ENCODE data around the gene SLC27A3. TPM values are rescaled to one million over a fixed set of nuclear protein-coding genes. Genes with fewer than 3 reads are reported as not detected.
A peak's percentile ranks its signal among the peaks of the same experiment; 100 is the strongest.
"Not testable (repeated sequence)": the region's sequence is repeated elsewhere in the genome, so short reads cannot be mapped to it uniquely, and the experiment has no call there.

Gene SLC27A3
- total RNA-seq, 4 donors from 2014 or later, result 18.8 to 30.7 (median 21.6) TPM

DNA sequence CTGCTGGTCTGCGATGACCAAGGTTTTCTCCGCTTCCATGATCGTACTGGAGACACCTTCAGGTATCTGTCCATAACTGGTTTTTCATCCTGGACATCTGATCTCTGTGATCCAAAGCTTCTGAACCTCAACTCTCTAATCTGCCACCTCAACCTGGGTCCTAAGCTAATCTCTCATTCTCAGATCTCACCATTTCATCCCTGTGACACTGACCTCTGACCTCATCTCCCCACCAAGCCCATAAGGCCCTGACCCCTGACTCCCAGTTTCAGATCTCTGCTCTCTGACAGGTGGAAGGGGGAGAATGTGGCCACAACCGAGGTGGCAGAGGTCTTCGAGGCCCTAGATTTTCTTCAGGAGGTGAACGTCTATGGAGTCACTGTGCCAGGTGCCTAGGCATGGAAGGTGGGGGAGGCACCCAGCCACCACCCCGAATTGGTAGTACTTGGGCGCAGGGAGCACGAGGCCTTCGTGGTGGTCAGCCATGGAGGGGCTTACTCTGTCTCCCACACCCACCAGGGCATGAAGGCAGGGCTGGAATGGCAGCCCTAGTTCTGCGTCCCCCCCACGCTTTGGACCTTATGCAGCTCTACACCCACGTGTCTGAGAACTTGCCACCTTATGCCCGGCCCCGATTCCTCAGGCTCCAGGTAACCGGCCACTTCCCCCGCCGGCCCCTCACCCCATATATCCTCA, 3.8 kb downstream of the SLC27A3 start:
- Histone ChIP-seq H3K27me3 (no peaks in the 10 kb centered on the region), H3K4me1 (peaks cover 0 to 78% (median 40%) of the 10 kb centered on the region in 3 donors), H3K4me3 (no peak overlapping the region), H3K36me3 (peaks cover 0 to 9% of the 10 kb centered on the region in 2 donors), H3K9me3 (no peaks in the 10 kb centered on the region), H3K27ac (peak overlapping the region in 2 of 4 donors; percentile 88 to 92)
- TF ChIP-seq POLR2AphosphoS5 (IDR thresholded peaks at IDR 0.05) (no peak), EP300 (IDR thresholded peaks at IDR 0.05) (no peak), POLR2A (IDR thresholded peaks at IDR 0.05) (no peak)
- TF ChIP-seq, protein P1, sequence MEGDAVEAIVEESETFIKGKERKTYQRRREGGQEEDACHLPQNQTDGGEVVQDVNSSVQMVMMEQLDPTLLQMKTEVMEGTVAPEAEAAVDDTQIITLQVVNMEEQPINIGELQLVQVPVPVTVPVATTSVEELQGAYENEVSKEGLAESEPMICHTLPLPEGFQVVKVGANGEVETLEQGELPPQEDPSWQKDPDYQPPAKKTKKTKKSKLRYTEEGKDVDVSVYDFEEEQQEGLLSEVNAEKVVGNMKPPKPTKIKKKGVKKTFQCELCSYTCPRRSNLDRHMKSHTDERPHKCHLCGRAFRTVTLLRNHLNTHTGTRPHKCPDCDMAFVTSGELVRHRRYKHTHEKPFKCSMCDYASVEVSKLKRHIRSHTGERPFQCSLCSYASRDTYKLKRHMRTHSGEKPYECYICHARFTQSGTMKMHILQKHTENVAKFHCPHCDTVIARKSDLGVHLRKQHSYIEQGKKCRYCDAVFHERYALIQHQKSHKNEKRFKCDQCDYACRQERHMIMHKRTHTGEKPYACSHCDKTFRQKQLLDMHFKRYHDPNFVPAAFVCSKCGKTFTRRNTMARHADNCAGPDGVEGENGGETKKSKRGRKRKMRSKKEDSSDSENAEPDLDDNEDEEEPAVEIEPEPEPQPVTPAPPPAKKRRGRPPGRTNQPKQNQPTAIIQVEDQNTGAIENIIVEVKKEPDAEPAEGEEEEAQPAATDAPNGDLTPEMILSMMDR (IDR thresholded peaks at IDR 0.05), result no peak
- 89 to 90% methylated on average over 6 to 10 of the region's 18 CpGs for WGBS, 2 donors (ENCODE audit: low coverage in 1 of 2)
- ATAC-seq, result no peak

DNA sequence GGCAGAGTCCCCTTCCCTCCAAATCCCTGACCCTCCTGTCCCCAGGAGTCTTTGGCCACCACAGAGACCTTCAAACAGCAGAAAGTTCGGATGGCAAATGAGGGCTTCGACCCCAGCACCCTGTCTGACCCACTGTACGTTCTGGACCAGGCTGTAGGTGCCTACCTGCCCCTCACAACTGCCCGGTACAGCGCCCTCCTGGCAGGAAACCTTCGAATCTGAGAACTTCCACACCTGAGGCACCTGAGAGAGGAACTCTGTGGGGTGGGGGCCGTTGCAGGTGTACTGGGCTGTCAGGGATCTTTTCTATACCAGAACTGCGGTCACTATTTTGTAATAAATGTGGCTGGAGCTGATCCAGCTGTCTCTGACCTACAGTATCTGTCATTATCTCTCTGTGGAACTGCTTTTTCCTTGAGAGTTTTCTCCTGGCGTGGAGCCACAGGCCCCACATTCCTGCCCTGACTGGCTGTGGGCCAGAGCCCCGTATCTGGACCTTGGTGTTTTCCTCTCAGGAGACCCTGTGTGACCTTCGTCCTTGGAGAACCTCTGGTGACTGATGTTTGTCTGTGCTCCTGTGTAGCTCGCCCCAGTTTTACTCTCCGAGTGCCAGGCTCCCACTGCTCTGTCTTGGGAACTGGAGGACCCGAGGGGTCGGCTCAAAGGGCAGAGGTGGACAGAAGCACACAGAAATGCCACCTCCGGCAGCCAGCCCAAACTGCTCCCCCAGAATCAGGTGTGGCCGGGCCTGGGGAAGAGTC, 4.8 kb downstream of the SLC27A3 start:
- H3K9me3 ChIP-seq, result no peaks in the 10 kb centered on the region
- 50 to 80% methylated on average over 2 to 3 of the region's 17 CpGs for WGBS, 2 donors (ENCODE audit: low coverage in 1 of 2)
- no peak overlapping the region for H3K4me3 ChIP-seq
- peak overlapping the region in 2 of 4 donors; percentile 7 to 11 for H3K27ac ChIP-seq
- peaks cover 0 to 9% of the 10 kb centered on the region in 2 donors for H3K36me3 ChIP-seq
- ATAC-seq, result no peak
- no peak for TF ChIP-seq POLR2AphosphoS5 (IDR thresholded peaks at IDR 0.05)
- no peak for TF ChIP-seq EP300 (IDR thresholded peaks at IDR 0.05)
- no peak for TF ChIP-seq POLR2A (IDR thresholded peaks at IDR 0.05)
- TF ChIP-seq, protein P1 (IDR thresholded peaks at IDR 0.05), result no peak
- H3K4me1 ChIP-seq, result peaks cover 0 to 72% (median 31%) of the 10 kb centered on the region in 3 donors
- H3K27me3 ChIP-seq, result no peaks in the 10 kb centered on the region

DNA sequence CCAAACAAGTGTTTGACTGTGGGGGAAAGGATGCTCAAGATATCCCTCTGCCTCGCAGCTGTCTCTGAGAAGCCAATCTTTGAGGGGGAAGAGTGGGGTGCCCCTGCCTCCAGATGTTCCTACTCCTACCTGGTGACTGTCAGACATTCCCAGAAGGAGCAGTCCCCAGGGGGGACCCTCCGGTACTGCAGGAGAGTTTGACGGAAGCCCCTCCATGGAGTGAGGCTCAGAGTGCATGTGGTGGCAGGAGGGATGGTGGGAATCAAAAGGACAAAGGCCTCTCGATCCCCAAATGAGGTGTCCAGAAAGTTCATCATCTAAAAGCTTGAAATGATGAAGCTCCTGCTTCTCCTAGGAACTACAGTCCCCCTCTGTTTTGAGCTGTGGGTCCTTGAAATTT, 5.3 kb downstream of the SLC27A3 start:
- Histone ChIP-seq H3K4me1 (peaks cover 0 to 66% (median 31%) of the 10 kb centered on the region in 3 donors), H3K27ac (peak overlapping the region in 2 of 4 donors; percentile 7 to 11), H3K36me3 (peaks cover 0 to 9% of the 10 kb centered on the region in 2 donors), H3K27me3 (no peaks in the 10 kb centered on the region), H3K4me3 (no peak overlapping the region), H3K9me3 (no peaks in the 10 kb centered on the region)
- ATAC-seq, result no peak
- WGBS, 2 donors (ENCODE audit: low coverage in 1 of 2), result 40 to 80% methylated on average over 1 of the region's 4 CpGs
- TF ChIP-seq EP300 (IDR thresholded peaks at IDR 0.05) (no peak), POLR2AphosphoS5 (IDR thresholded peaks at IDR 0.05) (no peak), POLR2A (IDR thresholded peaks at IDR 0.05) (no peak)
- TF ChIP-seq, protein P1 (IDR thresholded peaks at IDR 0.05), result no peak

DNA sequence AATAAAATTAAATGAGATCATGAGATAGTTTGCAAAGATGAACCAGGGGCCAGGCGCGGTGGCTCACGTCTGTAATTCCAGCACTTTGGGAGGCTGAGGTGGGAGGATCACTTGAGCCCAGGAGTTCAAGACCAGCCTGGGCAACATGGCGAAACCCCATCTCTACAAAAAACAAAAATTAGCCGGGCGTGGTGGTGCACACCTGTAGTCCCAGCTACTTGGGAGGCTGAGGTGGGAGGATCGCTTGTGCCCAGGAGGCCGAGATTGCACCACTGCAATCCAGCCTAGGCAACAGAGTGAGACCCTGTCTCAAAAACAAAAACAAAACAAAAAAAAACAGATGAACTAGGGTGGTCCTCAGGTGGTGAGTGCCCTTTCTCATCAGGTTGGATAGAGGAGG, 7.4 kb downstream of the SLC27A3 start:
- Histone ChIP-seq H3K4me1 (peaks cover 0 to 45% (median 16%) of the 10 kb centered on the region in 3 donors), H3K27ac (peak overlapping the region; percentile 93 to 99 (median 94)), H3K4me3 (peak overlapping the region in 1 of 2 donors; percentile 74)
- H3K36me3 ChIP-seq, H3K27me3 ChIP-seq, H3K9me3 ChIP-seq, ATAC-seq: not testable (repeated sequence)
- 79 to 85% methylated on average over 6 to 7 of the region's 8 CpGs for WGBS, 2 donors (ENCODE audit: low coverage in 1 of 2)

DNA sequence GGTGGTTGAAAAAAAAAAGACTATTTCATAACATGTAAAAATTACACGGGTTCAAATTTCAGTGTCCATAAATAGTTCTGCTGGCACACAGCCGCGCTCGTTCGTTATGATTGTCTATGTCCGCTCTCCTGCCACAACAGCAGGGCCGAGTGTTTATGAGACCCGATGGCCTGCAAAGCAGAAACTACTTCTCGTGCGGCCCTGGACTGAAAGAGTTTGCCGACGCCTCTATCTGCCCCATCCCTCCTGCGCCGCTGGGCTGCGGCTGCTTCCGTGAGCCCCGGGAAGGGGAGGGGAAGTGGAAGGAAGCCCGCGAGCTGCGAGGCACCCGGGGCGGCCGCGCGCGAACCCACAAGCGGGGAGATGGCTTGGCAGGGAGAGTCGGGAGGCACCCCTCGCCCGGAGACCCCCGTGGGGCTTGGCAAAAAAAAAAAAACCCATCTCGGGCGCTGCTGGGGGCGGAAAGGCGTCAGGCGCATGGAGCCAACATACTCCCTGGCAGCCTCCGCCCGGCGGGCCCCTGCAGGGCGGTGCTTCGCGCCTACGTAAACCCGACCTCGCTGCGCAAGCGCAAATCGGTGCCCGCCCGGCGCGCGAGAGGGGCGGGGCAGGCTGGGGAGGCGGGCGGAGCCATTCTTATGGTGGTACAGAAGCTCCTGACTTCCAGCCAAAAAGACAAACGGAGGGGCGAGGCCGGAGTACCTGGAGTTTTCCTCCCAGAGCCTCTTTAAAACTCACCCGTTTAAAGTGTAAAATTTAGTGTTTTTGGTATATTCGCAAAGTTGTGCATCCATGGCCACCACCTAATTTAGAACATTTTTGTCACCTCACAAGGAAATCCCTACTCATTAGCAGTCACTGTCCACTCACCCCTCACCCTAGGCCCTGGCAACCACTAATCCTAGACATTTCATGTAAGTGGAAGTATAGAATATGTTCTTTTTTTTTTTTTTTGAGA, 8.3 kb downstream of the SLC27A3 start:
- no peaks in the 10 kb centered on the region for H3K9me3 ChIP-seq
- H3K4me1 ChIP-seq, result peaks cover 0 to 41% (median 11%) of the 10 kb centered on the region in 3 donors
- peak; percentile 96 for ATAC-seq
- H3K4me3 ChIP-seq, result peak overlapping the region; percentile 58 to 74
- peak overlapping the region; percentile 93 to 99 (median 94) for H3K27ac ChIP-seq
- H3K27me3 ChIP-seq, result no peaks in the 10 kb centered on the region
- TF ChIP-seq EP300 (IDR thresholded peaks at IDR 0.05) (peak; percentile 8), POLR2A (IDR thresholded peaks at IDR 0.05) (peak; percentile 86 to 97), POLR2AphosphoS5 (IDR thresholded peaks at IDR 0.05) (peak; percentile 97)
- TF ChIP-seq, protein P1 (IDR thresholded peaks at IDR 0.05), result peak in 3 of 4 experiments; percentile 15 to 53 (median 38)
- H3K36me3 ChIP-seq, result peaks cover 0 to 9% of the 10 kb centered on the region in 2 donors
- WGBS, 2 donors (ENCODE audit: low coverage in 1 of 2), result 0 to 1% methylated on average over 26 to 36 of the region's 61 CpGs

Measured in gastroesophageal sphincter (tissue), 4 donors.